ENCODE measurements around the gene CDK5. TPM values are rescaled to one million over a fixed set of nuclear protein-coding genes. Genes with fewer than 3 reads are reported as not detected.

The CDK5 gene
- total RNA-seq, 6 donors from 2014 or later: 2.1 to 14.4 (median 10.1) TPM

GRCh38 chr7:151034312-151035025 is 23.2 kb downstream of the CDK5 start:
- Histone ChIP-seq H3K36me3 (peaks cover 0 to 48% (median 34%) of the 10 kb centered on the region in 4 donors), H3K9me3 (no peaks in the 10 kb centered on the region), H3K27ac (no peak overlapping the region), H3K27me3 (no peaks in the 10 kb centered on the region), H3K4me3 (no peak overlapping the region), H3K4me1 (peaks cover 9 to 22% (median 12%) of the 10 kb centered on the region in 4 donors)
- TF ChIP-seq POLR2A (IDR thresholded peaks at IDR 0.05) (no peak), CTCF (IDR thresholded peaks at IDR 0.05) (no peak), POLR2AphosphoS5 (IDR thresholded peaks at IDR 0.05) (no peak), EP300 (IDR thresholded peaks at IDR 0.05) (no peak)
- 94 to 96% methylated on average over 11 to 20 of the region's 21 CpGs for WGBS, 2 donors
- no peak for ATAC-seq (ENCODE audit: low FRiP score in 2 of 2)
- peak in 1 of 2 donors; percentile 60 for DNase-seq

DNA sequence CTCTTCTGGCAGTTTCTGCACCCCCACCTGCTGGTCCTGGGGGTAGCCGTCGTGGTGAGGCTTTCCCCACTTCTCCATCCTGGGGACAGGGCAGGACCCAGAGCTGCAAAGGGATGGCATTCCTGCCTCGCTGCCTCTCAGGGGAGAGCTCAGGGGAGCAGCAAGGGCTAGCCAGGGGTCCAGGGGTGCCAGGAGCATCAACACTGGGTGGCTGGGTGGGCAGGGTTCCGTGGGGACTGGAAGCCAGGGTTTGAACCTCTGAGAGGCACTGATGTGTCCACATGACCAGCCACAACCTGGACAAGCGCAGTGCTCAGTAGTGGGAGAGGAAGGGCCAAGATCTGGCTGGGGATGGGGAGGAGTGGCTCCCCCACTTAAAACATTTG is 23.8 kb downstream of the CDK5 start:
- WGBS, 2 donors: 92 to 93% methylated on average over 2 to 5 of the region's 5 CpGs
- no peaks in the 10 kb centered on the region for H3K27me3 ChIP-seq
- H3K4me1 ChIP-seq: peaks cover 9 to 22% (median 11%) of the 10 kb centered on the region in 4 donors
- no peak for DNase-seq
- TF ChIP-seq EP300 (IDR thresholded peaks at IDR 0.05): no peak
- TF ChIP-seq CTCF (IDR thresholded peaks at IDR 0.05): no peak
- TF ChIP-seq POLR2A (IDR thresholded peaks at IDR 0.05): no peak
- no peak for TF ChIP-seq POLR2AphosphoS5 (IDR thresholded peaks at IDR 0.05)
- H3K36me3 ChIP-seq: peaks cover 0 to 48% (median 34%) of the 10 kb centered on the region in 4 donors
- H3K9me3 ChIP-seq: no peaks in the 10 kb centered on the region
- H3K27ac ChIP-seq: no peak overlapping the region
- no peak overlapping the region for H3K4me3 ChIP-seq
- no peak for ATAC-seq (ENCODE audit: low FRiP score in 2 of 2)

- TF ChIP-seq CTCF (IDR thresholded peaks at IDR 0.05) (no peak), EP300 (IDR thresholded peaks at IDR 0.05) (no peak), POLR2A (IDR thresholded peaks at IDR 0.05) (no peak), POLR2AphosphoS5 (IDR thresholded peaks at IDR 0.05) (no peak)
- DNase-seq: peak in 1 of 2 donors; percentile 63
- Histone ChIP-seq H3K36me3 (peaks cover 0 to 48% (median 34%) of the 10 kb centered on the region in 4 donors), H3K4me1 (peaks cover 5 to 17% (median 8%) of the 10 kb centered on the region in 4 donors), H3K27me3 (no peaks in the 10 kb centered on the region), H3K9me3 (no peaks in the 10 kb centered on the region), H3K27ac (no peak overlapping the region), H3K4me3 (no peak overlapping the region)
- WGBS, 2 donors: 85 to 89% methylated on average over 14 to 17 of the region's 17 CpGs
- ATAC-seq (ENCODE audit: low FRiP score in 2 of 2): no peak
Observed at GRCh38 chr7:151032936-151033863, 24.5 kb downstream of the CDK5 start.

DNA sequence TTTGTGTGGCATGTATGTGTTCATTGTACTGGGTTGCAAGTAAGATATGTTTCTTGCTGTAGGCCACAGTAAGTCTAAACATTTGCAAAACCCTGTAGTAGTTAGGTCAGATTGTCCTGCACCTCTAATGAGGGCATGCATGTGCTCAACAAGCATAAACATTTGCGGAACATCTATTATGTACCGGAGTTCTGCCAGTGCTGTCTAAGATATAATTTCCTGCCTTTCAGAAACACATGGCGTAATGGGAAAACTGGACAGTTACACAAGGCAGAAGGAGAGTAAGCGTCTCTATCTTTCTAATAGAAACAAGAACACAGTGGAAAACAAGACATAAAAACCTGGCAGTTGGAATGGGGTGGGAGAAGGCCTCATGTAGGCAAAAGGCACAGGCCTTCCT is 26.7 kb downstream of the CDK5 start:
- ATAC-seq (ENCODE audit: low FRiP score in 2 of 2) (no peak), DNase-seq (no peak)
- TF ChIP-seq POLR2AphosphoS5 (IDR thresholded peaks at IDR 0.05) (no peak), EP300 (IDR thresholded peaks at IDR 0.05) (no peak), CTCF (IDR thresholded peaks at IDR 0.05) (no peak), POLR2A (IDR thresholded peaks at IDR 0.05) (no peak)
- H3K27me3 ChIP-seq: no peaks in the 10 kb centered on the region
- H3K9me3 ChIP-seq: no peaks in the 10 kb centered on the region
- H3K27ac ChIP-seq: peak overlapping the region in 1 of 4 donors; percentile 61
- H3K4me3 ChIP-seq: no peak overlapping the region
- peaks cover 0 to 31% (median 22%) of the 10 kb centered on the region in 4 donors for H3K36me3 ChIP-seq
- WGBS, 2 donors: 66 to 68% methylated on average over 4 of the region's 4 CpGs
- peaks cover 10 to 28% (median 14%) of the 10 kb centered on the region in 4 donors for H3K4me1 ChIP-seq

Data from upper lobe of left lung (tissue), 6 donors.